HG03103 (cell line): ENCODE results near the gene FGF11.
"Not testable (repeated sequence)": the region's sequence is repeated elsewhere in the genome, so short reads cannot be mapped to it uniquely, and the experiment has no call there.

Experiments used
- ATAC-seq: cut with Tn5 transposase; IDR thresholded peaks from one replicate; pipeline ENCODE4 v1.9.1; 2021; ENCODE audit warnings: low read depth; ENCODE audit not compliant: unreplicated experiment

Gene FGF11

GRCh38 chr17:7448461-7448860 lies 9.1 kb downstream of the FGF11 start:
- ATAC-seq, result no peak

GRCh38 chr17:7459961-7460545 lies 20.7 kb downstream of the FGF11 start:
- ATAC-seq, result no peak

GRCh38 chr17:7460850-7461660 lies 21.7 kb downstream of the FGF11 start:
- no peak for ATAC-seq

- no peak for ATAC-seq
Measured at GRCh38 chr17:7462474-7463371, 23.4 kb downstream of the FGF11 start.

- ATAC-seq, result no peak
Measured at GRCh38 chr17:7463372-7463846, 24.1 kb downstream of the FGF11 start.

- ATAC-seq, result no peak
Measured at GRCh38 chr17:7464081-7464480, 24.8 kb downstream of the FGF11 start.

- no peak for ATAC-seq
Measured at GRCh38 chr17:7465597-7466275, 26.4 kb downstream of the FGF11 start.

- no peak for ATAC-seq
Measured at GRCh38 chr17:7466318-7466638, 27.0 kb downstream of the FGF11 start.

GRCh38 chr17:7466639-7467341 lies 27.5 kb downstream of the FGF11 start:
- no peak for ATAC-seq

- no peak for ATAC-seq
Measured at GRCh38 chr17:7467498-7467897, 28.2 kb downstream of the FGF11 start.

- no peak for ATAC-seq
Measured at GRCh38 chr17:7468290-7468689, 29.0 kb downstream of the FGF11 start.

- no peak for ATAC-seq
Measured at GRCh38 chr17:7468804-7469389, 29.6 kb downstream of the FGF11 start.

GRCh38 chr17:7469843-7470242 lies 30.5 kb downstream of the FGF11 start:
- not testable (repeated sequence) for ATAC-seq

- not testable (repeated sequence) for ATAC-seq
Measured at GRCh38 chr17:7470457-7470973, 31.2 kb downstream of the FGF11 start.

- no peak for ATAC-seq
Measured at GRCh38 chr17:7471729-7472128, 32.4 kb downstream of the FGF11 start.

GRCh38 chr17:7474767-7475166 lies 35.5 kb downstream of the FGF11 start:
- ATAC-seq, result not testable (repeated sequence)

- no peak for ATAC-seq
Measured at GRCh38 chr17:7475764-7476422, 36.6 kb downstream of the FGF11 start.

GRCh38 chr17:7476494-7476893 lies 37.2 kb downstream of the FGF11 start:
- no peak for ATAC-seq

- no peak for ATAC-seq
Measured at GRCh38 chr17:7476951-7477350, 37.6 kb downstream of the FGF11 start.
